Measurements from ENCODE around the gene C1orf174. TPM values are rescaled to one million over a fixed set of nuclear protein-coding genes. Genes with fewer than 3 reads are reported as not detected.

Gene C1orf174
- polyA plus RNA-seq, 3 donors, result 19.1 to 46.0 (median 21.3) TPM

DNA sequence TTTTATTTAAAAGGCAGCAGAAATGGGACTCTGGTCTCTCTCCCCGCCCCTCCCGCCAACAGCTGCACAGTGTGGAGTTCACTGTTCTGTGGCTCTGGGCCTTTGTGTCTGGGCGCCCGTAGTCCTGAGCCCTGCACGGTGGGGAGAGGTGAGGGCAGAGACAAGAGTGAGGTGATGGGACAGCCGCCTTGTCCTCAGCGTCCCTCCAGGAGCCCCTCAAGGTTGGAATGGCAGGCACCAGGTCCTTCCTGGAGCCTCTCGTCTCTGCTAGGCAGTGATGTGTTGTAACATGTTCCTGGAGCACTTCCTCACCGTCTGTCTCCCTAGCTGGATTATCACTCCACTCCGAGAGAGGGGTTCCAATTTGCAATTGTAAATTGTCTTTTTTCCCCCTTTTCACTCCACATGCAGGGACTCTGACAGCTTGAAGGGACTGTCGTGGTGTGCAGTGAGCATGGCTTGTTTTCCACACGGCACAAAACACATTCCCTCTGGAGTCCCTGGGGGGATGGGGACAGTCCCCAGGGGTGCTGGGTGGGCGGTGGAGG is 44.6 kb upstream of the C1orf174 start:
- no peak overlapping the region for H3K9ac ChIP-seq (ENCODE audit: insufficient read depth, low read length, poor library complexity, severe bottlenecking)
- DNase-seq, result no peak
- H3K27me3 Mint-ChIP-seq (ENCODE audit: low read depth in 3 of 3), result peaks cover 2 to 14% (median 7%) of the 10 kb centered on the region in 3 donors
- H3K27ac Mint-ChIP-seq, result no peak overlapping the region
- H3K27ac ChIP-seq (ENCODE audit: low read depth in 1 of 2, low read length in 2 of 2), result no peak overlapping the region
- no peaks in the 10 kb centered on the region for H3K36me3 ChIP-seq (replicated peaks in 1 of 2; ENCODE audit: control insufficient read depth in 1 of 2, insufficient read depth in 2 of 2, low read length in 2 of 2)
- no peaks in the 10 kb centered on the region for H3K36me3 Mint-ChIP-seq
- H2AFZ ChIP-seq (ENCODE audit: insufficient read depth, low read depth, low read length, poor library complexity, severe bottlenecking), result no peak overlapping the region
- H3K4me3 ChIP-seq (replicated peaks in 1 of 3; ENCODE audit: low read depth in 2 of 3, low read length in 3 of 3), result no peak overlapping the region
- 78% methylated on average over 9 of the region's 13 CpGs for WGBS (ENCODE audit: insufficient coverage)
- TF ChIP-seq, protein P1, sequence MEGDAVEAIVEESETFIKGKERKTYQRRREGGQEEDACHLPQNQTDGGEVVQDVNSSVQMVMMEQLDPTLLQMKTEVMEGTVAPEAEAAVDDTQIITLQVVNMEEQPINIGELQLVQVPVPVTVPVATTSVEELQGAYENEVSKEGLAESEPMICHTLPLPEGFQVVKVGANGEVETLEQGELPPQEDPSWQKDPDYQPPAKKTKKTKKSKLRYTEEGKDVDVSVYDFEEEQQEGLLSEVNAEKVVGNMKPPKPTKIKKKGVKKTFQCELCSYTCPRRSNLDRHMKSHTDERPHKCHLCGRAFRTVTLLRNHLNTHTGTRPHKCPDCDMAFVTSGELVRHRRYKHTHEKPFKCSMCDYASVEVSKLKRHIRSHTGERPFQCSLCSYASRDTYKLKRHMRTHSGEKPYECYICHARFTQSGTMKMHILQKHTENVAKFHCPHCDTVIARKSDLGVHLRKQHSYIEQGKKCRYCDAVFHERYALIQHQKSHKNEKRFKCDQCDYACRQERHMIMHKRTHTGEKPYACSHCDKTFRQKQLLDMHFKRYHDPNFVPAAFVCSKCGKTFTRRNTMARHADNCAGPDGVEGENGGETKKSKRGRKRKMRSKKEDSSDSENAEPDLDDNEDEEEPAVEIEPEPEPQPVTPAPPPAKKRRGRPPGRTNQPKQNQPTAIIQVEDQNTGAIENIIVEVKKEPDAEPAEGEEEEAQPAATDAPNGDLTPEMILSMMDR (IDR thresholded peaks at IDR 0.05), result no peak
- H3K4me1 ChIP-seq (ENCODE audit: control insufficient read depth in 1 of 2, insufficient read depth in 2 of 2, low read length in 2 of 2), result no peaks in the 10 kb centered on the region
- no peaks in the 10 kb centered on the region for H4K20me1 ChIP-seq (ENCODE audit: insufficient read depth, low read length)
- H3K4me2 ChIP-seq (replicated peaks; ENCODE audit: extremely low read depth, low read length, poor library complexity, severe bottlenecking), result no peak overlapping the region
- no peak overlapping the region for H3K4me3 Mint-ChIP-seq
- H3K9me3 Mint-ChIP-seq, result peaks cover 0 to 9% (median 1%) of the 10 kb centered on the region in 7 donors
- no peaks in the 10 kb centered on the region for H3K79me2 ChIP-seq (ENCODE audit: insufficient read depth, low read length)
- no peaks in the 10 kb centered on the region for H3K9me3 ChIP-seq (replicated peaks in 1 of 2; ENCODE audit: control insufficient read depth in 1 of 2, insufficient read depth in 1 of 2, low read length in 2 of 2)
- no peaks in the 10 kb centered on the region for H3K4me1 Mint-ChIP-seq
- intact Hi-C loops (cut with micrococcal nuclease), result no loop called here
- H3K27me3 ChIP-seq (ENCODE audit: control insufficient read depth in 2 of 2, insufficient read depth in 2 of 2, low read length in 2 of 2), result no peaks in the 10 kb centered on the region

DNA sequence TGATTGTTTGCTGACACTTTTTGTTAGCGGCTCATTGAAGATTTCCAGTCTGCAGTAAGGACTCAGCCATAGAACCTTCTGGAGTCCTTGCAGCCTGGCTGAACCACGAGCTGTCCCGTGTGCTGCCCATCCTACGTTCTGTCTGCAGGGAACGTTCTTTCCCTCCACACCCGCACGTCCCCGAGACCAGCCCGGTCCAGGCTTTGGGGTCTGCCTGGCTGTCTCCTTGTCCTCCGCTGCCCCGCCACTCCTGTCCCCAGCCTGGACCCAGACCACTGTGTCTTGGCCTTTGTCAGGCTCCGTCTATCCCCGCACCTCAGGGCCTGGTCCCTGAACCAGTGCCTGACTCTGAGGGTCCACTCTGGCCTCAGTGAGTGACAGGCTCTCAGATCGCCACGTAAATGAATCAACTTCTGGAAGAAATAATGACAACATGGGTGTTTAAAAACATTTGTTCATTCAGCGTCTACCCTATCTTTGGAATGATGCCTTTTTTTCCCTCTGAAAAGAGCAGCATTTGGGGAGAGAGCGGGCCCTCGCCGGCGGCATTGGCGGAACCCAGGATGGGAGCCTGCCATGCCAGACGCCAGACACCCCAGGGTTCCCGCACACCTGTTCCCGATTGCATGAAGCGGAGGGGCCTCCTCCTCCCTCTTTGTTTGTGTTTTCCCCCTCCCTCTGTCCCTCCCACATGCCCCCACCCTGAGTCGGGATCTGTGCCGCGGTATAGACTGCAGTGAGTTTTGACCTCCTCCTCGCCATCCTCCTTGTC is 43.9 kb upstream of the C1orf174 start:
- no peak overlapping the region for H3K9ac ChIP-seq (ENCODE audit: insufficient read depth, low read length, poor library complexity, severe bottlenecking)
- TF ChIP-seq, protein P1 (IDR thresholded peaks at IDR 0.05), result no peak
- no peak overlapping the region for H2AFZ ChIP-seq (ENCODE audit: insufficient read depth, low read depth, low read length, poor library complexity, severe bottlenecking)
- H3K4me3 ChIP-seq (replicated peaks in 1 of 3; ENCODE audit: low read depth in 2 of 3, low read length in 3 of 3), result no peak overlapping the region
- H3K27ac ChIP-seq (ENCODE audit: low read depth in 1 of 2, low read length in 2 of 2), result no peak overlapping the region
- H3K4me1 ChIP-seq (ENCODE audit: control insufficient read depth in 1 of 2, insufficient read depth in 2 of 2, low read length in 2 of 2), result no peaks in the 10 kb centered on the region
- H3K4me2 ChIP-seq (replicated peaks; ENCODE audit: extremely low read depth, low read length, poor library complexity, severe bottlenecking), result no peak overlapping the region
- H4K20me1 ChIP-seq (ENCODE audit: insufficient read depth, low read length), result no peaks in the 10 kb centered on the region
- H3K9me3 ChIP-seq (replicated peaks in 1 of 2; ENCODE audit: control insufficient read depth in 1 of 2, insufficient read depth in 1 of 2, low read length in 2 of 2), result no peaks in the 10 kb centered on the region
- DNase-seq, result no peak
- H3K36me3 ChIP-seq (replicated peaks in 1 of 2; ENCODE audit: control insufficient read depth in 1 of 2, insufficient read depth in 2 of 2, low read length in 2 of 2), result no peaks in the 10 kb centered on the region
- no peak overlapping the region for H3K27ac Mint-ChIP-seq
- H3K4me1 Mint-ChIP-seq, result no peaks in the 10 kb centered on the region
- intact Hi-C loops (cut with micrococcal nuclease), result no loop called here
- no peaks in the 10 kb centered on the region for H3K27me3 ChIP-seq (ENCODE audit: control insufficient read depth in 2 of 2, insufficient read depth in 2 of 2, low read length in 2 of 2)
- peaks cover 2 to 14% (median 7%) of the 10 kb centered on the region in 3 donors for H3K27me3 Mint-ChIP-seq (ENCODE audit: low read depth in 3 of 3)
- no peak overlapping the region for H3K4me3 Mint-ChIP-seq
- H3K36me3 Mint-ChIP-seq, result no peaks in the 10 kb centered on the region
- H3K79me2 ChIP-seq (ENCODE audit: insufficient read depth, low read length), result no peaks in the 10 kb centered on the region
- 90% methylated on average over 27 of the region's 29 CpGs for WGBS (ENCODE audit: insufficient coverage)
- H3K9me3 Mint-ChIP-seq, result peaks cover 0 to 10% (median 4%) of the 10 kb centered on the region in 7 donors
